Mucosa of rectum (tissue), 2 donors: Measurements from ENCODE around the gene ROR2.
"Not testable (repeated sequence)": the region's sequence is repeated elsewhere in the genome, so short reads cannot be mapped to it uniquely, and the experiment has no call there.

Experiments
- H3K27ac ChIP-seq, 2 donors: one replicate each; pipeline ENCODE4 v1.7.0; 2013; ENCODE audit warnings: inconsistent platforms in 2 of 2, low read depth in 2 of 2, low read length in 2 of 2
- H3K27me3 ChIP-seq, 2 donors: one replicate each; pipeline ENCODE4 v1.7.0; 2013; ENCODE audit warnings: low read length in 2 of 2; ENCODE audit not compliant: control insufficient read depth in 2 of 2, insufficient read depth in 2 of 2
- H3K36me3 ChIP-seq, 2 donors: one replicate each; pipeline ENCODE4 v1.7.0; 2013; ENCODE audit warnings: low read length in 2 of 2; ENCODE audit not compliant: control insufficient read depth in 2 of 2, insufficient read depth in 2 of 2
- H3K4me1 ChIP-seq, 2 donors: one replicate each; pipeline ENCODE4 v1.7.0; 2013; ENCODE audit warnings: low read length in 2 of 2, mild to moderate bottlenecking in 1 of 2; ENCODE audit not compliant: control insufficient read depth in 2 of 2, insufficient read depth in 2 of 2
- H3K4me3 ChIP-seq, 2 donors: one replicate each; pipeline ENCODE4 v1.7.0; 2013; ENCODE audit warnings: low read length in 2 of 2
- H3K9ac ChIP-seq, 2 donors: one replicate each; pipeline ENCODE4 v1.7.0; 2013; ENCODE audit warnings: low read length in 2 of 2, low read depth in 1 of 2, mild to moderate bottlenecking in 1 of 2
- H3K9me3 ChIP-seq, 2 donors: one replicate each; pipeline ENCODE4 v1.7.0; 2013; ENCODE audit warnings: low read length in 2 of 2; ENCODE audit not compliant: control insufficient read depth in 2 of 2
- donor health status: healthy.
- donor health status: Normal muscosa, but diverticular disease.

Gene ROR2

GRCh38 chr9:91949946-91950664 lies at the start of gene ROR2:
TSS of gene ROR2 (minus strand) at chr9:91950228.
- H3K9ac ChIP-seq: peak within 1 kb of the TSS; percentile 32 to 69
- H3K27ac ChIP-seq: peak within 1 kb of the TSS; percentile 57 to 69
- H3K9me3 ChIP-seq: peaks cover 0 to 4% of the 10 kb centered on the region in 2 donors
- peaks cover 11 to 14% of the 10 kb centered on the region in 2 donors for H3K27me3 ChIP-seq
- H3K4me3 ChIP-seq: peak within 1 kb of the TSS; percentile 58 to 74
- H3K4me1 ChIP-seq: peaks cover 11 to 16% of the 10 kb centered on the region in 2 donors
- no peaks in the 10 kb centered on the region for H3K36me3 ChIP-seq

GRCh38 chr9:91995000-91995655 lies 45.1 kb upstream of the ROR2 start:
- H3K36me3 ChIP-seq: no peaks in the 10 kb centered on the region
- no peak overlapping the region for H3K27ac ChIP-seq
- H3K4me1 ChIP-seq: peaks cover 5 to 6% of the 10 kb centered on the region in 2 donors
- H3K9ac ChIP-seq: no peak overlapping the region
- no peak overlapping the region for H3K4me3 ChIP-seq
- no peaks in the 10 kb centered on the region for H3K9me3 ChIP-seq
- H3K27me3 ChIP-seq: peaks cover 2 to 3% of the 10 kb centered on the region in 2 donors

- H3K9me3 ChIP-seq: no peaks in the 10 kb centered on the region
- H3K27me3 ChIP-seq: peaks cover 0 to 2% of the 10 kb centered on the region in 2 donors
- no peak overlapping the region for H3K9ac ChIP-seq
- peaks cover 5 to 6% of the 10 kb centered on the region in 2 donors for H3K4me1 ChIP-seq
- no peak overlapping the region for H3K4me3 ChIP-seq
- no peak overlapping the region for H3K27ac ChIP-seq
- no peaks in the 10 kb centered on the region for H3K36me3 ChIP-seq
Measured at GRCh38 chr9:91994422-91994821, 44.4 kb upstream of the ROR2 start.

- H3K4me3 ChIP-seq: no peak overlapping the region
Measured at GRCh38 chr9:91992461-91993041, 42.5 kb upstream of the ROR2 start.

GRCh38 chr9:91991721-91992341 lies 41.8 kb upstream of the ROR2 start:
- H3K9me3 ChIP-seq: no peaks in the 10 kb centered on the region
- H3K9ac ChIP-seq: no peak overlapping the region
- peaks cover 5 to 6% of the 10 kb centered on the region in 2 donors for H3K4me1 ChIP-seq
- peaks cover 0 to 2% of the 10 kb centered on the region in 2 donors for H3K27me3 ChIP-seq
- no peaks in the 10 kb centered on the region for H3K36me3 ChIP-seq
- H3K4me3 ChIP-seq: no peak overlapping the region
- H3K27ac ChIP-seq: no peak overlapping the region

More at GRCh38 chr9:91992461-91993041, 42.5 kb upstream of the ROR2 start:
- Histone ChIP-seq H3K27me3 (peaks cover 0 to 2% of the 10 kb centered on the region in 2 donors), H3K9me3 (no peaks in the 10 kb centered on the region), H3K27ac (no peak overlapping the region), H3K4me1 (peaks cover 5 to 6% of the 10 kb centered on the region in 2 donors), H3K9ac (no peak overlapping the region), H3K36me3 (no peaks in the 10 kb centered on the region)

GRCh38 chr9:91986248-91986647 lies 36.2 kb upstream of the ROR2 start:
- Histone ChIP-seq H3K27me3 (no peaks in the 10 kb centered on the region), H3K27ac (no peak overlapping the region), H3K36me3 (no peaks in the 10 kb centered on the region), H3K4me3 (no peak overlapping the region), H3K9me3 (no peaks in the 10 kb centered on the region), H3K9ac (no peak overlapping the region), H3K4me1 (no peaks in the 10 kb centered on the region)

GRCh38 chr9:91985692-91986091 lies 35.7 kb upstream of the ROR2 start:
- no peak overlapping the region for H3K9ac ChIP-seq
- no peaks in the 10 kb centered on the region for H3K4me1 ChIP-seq
- H3K27ac ChIP-seq: no peak overlapping the region
- H3K9me3 ChIP-seq: no peaks in the 10 kb centered on the region
- no peaks in the 10 kb centered on the region for H3K27me3 ChIP-seq
- no peak overlapping the region for H3K4me3 ChIP-seq
- H3K36me3 ChIP-seq: no peaks in the 10 kb centered on the region

GRCh38 chr9:91978740-91979414 lies 28.8 kb upstream of the ROR2 start:
- H3K9me3 ChIP-seq: no peaks in the 10 kb centered on the region
- H3K4me1 ChIP-seq: no peaks in the 10 kb centered on the region
- no peak overlapping the region for H3K27ac ChIP-seq
- H3K27me3 ChIP-seq: no peaks in the 10 kb centered on the region
- no peak overlapping the region for H3K4me3 ChIP-seq
- H3K36me3 ChIP-seq: no peaks in the 10 kb centered on the region
- no peak overlapping the region for H3K9ac ChIP-seq

GRCh38 chr9:91975254-91975653 lies 25.2 kb upstream of the ROR2 start:
- H3K4me3 ChIP-seq, H3K27ac ChIP-seq, H3K4me1 ChIP-seq, H3K27me3 ChIP-seq, H3K36me3 ChIP-seq, H3K9ac ChIP-seq, H3K9me3 ChIP-seq: not testable (repeated sequence)
